Right atrium auricular region (tissue), 2 donors: ENCODE measurements around the gene PSME2. TPM values are rescaled to one million over a fixed set of nuclear protein-coding genes. Genes with fewer than 3 reads are reported as not detected.

Experiments used
- DNase-seq: peaks from one replicate; pipeline ENCODE4 v3.0.0-alpha.2; 2019; ENCODE audit warnings: low spot score
- H3K27ac ChIP-seq, 2 donors: fragments of 200-600 bp; sonication (generic); 1 replicate in 1 of 2; 2 replicates in 1 of 2; pipeline ENCODE4 v1.5.1; 2016 to 2019
- H3K27me3 ChIP-seq, 2 donors: fragments of 200-600 bp; sonication (generic); one replicate each; pipeline versions ENCODE4 v1.5.1 to v1.6.0; 2017 to 2019
- H3K36me3 ChIP-seq: fragments of 200-600 bp; sonication (generic); one replicate; pipeline ENCODE4 v1.5.1; 2016
- H3K4me1 ChIP-seq, 2 donors: fragments of 200-600 bp; sonication (generic); one replicate each; pipeline versions ENCODE4 v1.5.1 to v1.6.0; 2017 to 2019
- H3K4me3 ChIP-seq, 2 donors: fragments of 200-600 bp; sonication (generic); 1 replicate in 1 of 2; 2 replicates in 1 of 2; pipeline ENCODE4 v1.5.1; 2017 to 2019; ENCODE audit warnings: mild to moderate bottlenecking in 1 of 2, moderate library complexity in 1 of 2
- H3K9me3 ChIP-seq, 2 donors: fragments of 200-600 bp; sonication (generic); one replicate each; pipeline ENCODE4 v1.5.1; 2019
- CTCF ChIP-seq, 2 donors: fragments of 200-600 bp; sonication (generic); IDR thresholded peaks; one replicate each; pipeline ENCODE4 v1.5.1; 2019; ENCODE audit warnings: antibody characterized with exemption in 2 of 2
- total RNA-seq, 2 donors: library from RNA; depleted of rRNA; stranded (reverse); fragments of >200 nt; gene quantifications; one replicate each; pipeline ENCODE4 v1.1.0, GENCODE V29; 2016

The PSME2 gene
- total RNA-seq, 2 donors from 2014 or later, result 23.1 to 40.6 TPM

- Histone ChIP-seq H3K4me1 (peaks cover 0 to 52% of the 10 kb centered on the region in 2 donors), H3K4me3 (no peak overlapping the region), H3K27ac (no peak overlapping the region), H3K36me3 (peaks cover 8% of the 10 kb centered on the region), H3K27me3 (no peaks in the 10 kb centered on the region), H3K9me3 (no peaks in the 10 kb centered on the region)
- no peak for TF ChIP-seq CTCF (IDR thresholded peaks at IDR 0.05)
- no peak for DNase-seq
Observed at GRCh38 chr14:24144451-24144850, 2.0 kb downstream of the PSME2 start.

GRCh38 chr14:24143511-24143910 lies 2.9 kb downstream of the PSME2 start:
- no peaks in the 10 kb centered on the region for H3K27me3 ChIP-seq
- H3K9me3 ChIP-seq, result no peaks in the 10 kb centered on the region
- no peak for TF ChIP-seq CTCF (IDR thresholded peaks at IDR 0.05)
- H3K4me1 ChIP-seq, result peaks cover 0 to 52% of the 10 kb centered on the region in 2 donors
- H3K4me3 ChIP-seq, result no peak overlapping the region
- peaks cover 10% of the 10 kb centered on the region for H3K36me3 ChIP-seq
- DNase-seq, result no peak
- H3K27ac ChIP-seq, result no peak overlapping the region

GRCh38 chr14:24141097-24141880 lies 5.1 kb downstream of the PSME2 start, which contains the start of gene EMC9:
TSS of gene EMC9 (minus strand) at chr14:24141591. CDS start at chr14:24141304, 287 bp downstream.
- Histone ChIP-seq H3K27me3 (no peaks in the 10 kb centered on the region), H3K27ac (peak within 1 kb of the TSS; percentile 93 to 95), H3K4me1 (peaks cover 0 to 62% of the 10 kb centered on the region in 2 donors), H3K36me3 (peaks cover 19% of the 10 kb centered on the region), H3K4me3 (peak within 1 kb of the TSS; percentile 82 to 87), H3K9me3 (no peaks in the 10 kb centered on the region)
- peak; percentile 45 to 66 for TF ChIP-seq CTCF (IDR thresholded peaks at IDR 0.05)
- DNase-seq, result peak; percentile 100

- no peaks in the 10 kb centered on the region for H3K27me3 ChIP-seq
- peaks cover 19% of the 10 kb centered on the region for H3K36me3 ChIP-seq
- H3K4me3 ChIP-seq, result no peak overlapping the region
- H3K27ac ChIP-seq, result no peak overlapping the region
- no peak for DNase-seq
- H3K9me3 ChIP-seq, result no peaks in the 10 kb centered on the region
- peaks cover 0 to 57% of the 10 kb centered on the region in 2 donors for H3K4me1 ChIP-seq
- no peak for TF ChIP-seq CTCF (IDR thresholded peaks at IDR 0.05)
Observed at GRCh38 chr14:24139272-24139934, 7.0 kb downstream of the PSME2 start.

- H3K27me3 ChIP-seq, result no peaks in the 10 kb centered on the region
- H3K27ac ChIP-seq, result peak overlapping the region in 1 of 2 donors; percentile 16
- peaks cover 0 to 57% of the 10 kb centered on the region in 2 donors for H3K4me1 ChIP-seq
- no peak overlapping the region for H3K4me3 ChIP-seq
- no peak for DNase-seq
- H3K9me3 ChIP-seq, result no peaks in the 10 kb centered on the region
- TF ChIP-seq CTCF (IDR thresholded peaks at IDR 0.05), result no peak
- peaks cover 19% of the 10 kb centered on the region for H3K36me3 ChIP-seq
Observed at GRCh38 chr14:24138396-24139271, 7.8 kb downstream of the PSME2 start.
